Astrocyte of the cerebellum (primary cell): ENCODE results near the gene NES.
A peak's percentile ranks its signal among the peaks of the same experiment; 100 is the strongest.

Experiments used
- DNase-seq: peaks from one replicate; pipeline ENCODE4 v3.0.0-alpha.2; 2011; ENCODE audit warnings: low read depth
- H3K4me3 ChIP-seq: 2 replicates; pipeline ENCODE4 v1.5.1; 2011; ENCODE audit warnings: mild to moderate bottlenecking, low read depth, low read length, moderate library complexity
- in situ Hi-C: cut with HindIII; loops from 2 replicates; pipeline ENCODE4 v1.10.0; 2017; ENCODE audit warnings: low sequenced_read_pairs
- TF ChIP-seq, protein P1 (sequence below): IDR thresholded peaks from 2 replicates; pipeline ENCODE4 v1.5.1; 2012; ENCODE audit warnings: low read length, low read depth, moderate library complexity, mild to moderate bottlenecking; ENCODE audit errors: missing control alignments

The NES gene

GRCh38 chr1:156681196-156681960 lies 4.2 kb upstream of the NES start:
- H3K4me3 ChIP-seq = no peak overlapping the region
- in situ Hi-C loops = no loop called here
- DNase-seq = no peak
- TF ChIP-seq, protein P1, sequence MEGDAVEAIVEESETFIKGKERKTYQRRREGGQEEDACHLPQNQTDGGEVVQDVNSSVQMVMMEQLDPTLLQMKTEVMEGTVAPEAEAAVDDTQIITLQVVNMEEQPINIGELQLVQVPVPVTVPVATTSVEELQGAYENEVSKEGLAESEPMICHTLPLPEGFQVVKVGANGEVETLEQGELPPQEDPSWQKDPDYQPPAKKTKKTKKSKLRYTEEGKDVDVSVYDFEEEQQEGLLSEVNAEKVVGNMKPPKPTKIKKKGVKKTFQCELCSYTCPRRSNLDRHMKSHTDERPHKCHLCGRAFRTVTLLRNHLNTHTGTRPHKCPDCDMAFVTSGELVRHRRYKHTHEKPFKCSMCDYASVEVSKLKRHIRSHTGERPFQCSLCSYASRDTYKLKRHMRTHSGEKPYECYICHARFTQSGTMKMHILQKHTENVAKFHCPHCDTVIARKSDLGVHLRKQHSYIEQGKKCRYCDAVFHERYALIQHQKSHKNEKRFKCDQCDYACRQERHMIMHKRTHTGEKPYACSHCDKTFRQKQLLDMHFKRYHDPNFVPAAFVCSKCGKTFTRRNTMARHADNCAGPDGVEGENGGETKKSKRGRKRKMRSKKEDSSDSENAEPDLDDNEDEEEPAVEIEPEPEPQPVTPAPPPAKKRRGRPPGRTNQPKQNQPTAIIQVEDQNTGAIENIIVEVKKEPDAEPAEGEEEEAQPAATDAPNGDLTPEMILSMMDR = no peak

- DNase-seq = no peak
- no peak overlapping the region for H3K4me3 ChIP-seq
- TF ChIP-seq, protein P1 = no peak
- in situ Hi-C loops = no loop called here
These were observed 2.8 kb upstream of the NES start for GRCh38 chr1:156680056-156680455.

DNA sequence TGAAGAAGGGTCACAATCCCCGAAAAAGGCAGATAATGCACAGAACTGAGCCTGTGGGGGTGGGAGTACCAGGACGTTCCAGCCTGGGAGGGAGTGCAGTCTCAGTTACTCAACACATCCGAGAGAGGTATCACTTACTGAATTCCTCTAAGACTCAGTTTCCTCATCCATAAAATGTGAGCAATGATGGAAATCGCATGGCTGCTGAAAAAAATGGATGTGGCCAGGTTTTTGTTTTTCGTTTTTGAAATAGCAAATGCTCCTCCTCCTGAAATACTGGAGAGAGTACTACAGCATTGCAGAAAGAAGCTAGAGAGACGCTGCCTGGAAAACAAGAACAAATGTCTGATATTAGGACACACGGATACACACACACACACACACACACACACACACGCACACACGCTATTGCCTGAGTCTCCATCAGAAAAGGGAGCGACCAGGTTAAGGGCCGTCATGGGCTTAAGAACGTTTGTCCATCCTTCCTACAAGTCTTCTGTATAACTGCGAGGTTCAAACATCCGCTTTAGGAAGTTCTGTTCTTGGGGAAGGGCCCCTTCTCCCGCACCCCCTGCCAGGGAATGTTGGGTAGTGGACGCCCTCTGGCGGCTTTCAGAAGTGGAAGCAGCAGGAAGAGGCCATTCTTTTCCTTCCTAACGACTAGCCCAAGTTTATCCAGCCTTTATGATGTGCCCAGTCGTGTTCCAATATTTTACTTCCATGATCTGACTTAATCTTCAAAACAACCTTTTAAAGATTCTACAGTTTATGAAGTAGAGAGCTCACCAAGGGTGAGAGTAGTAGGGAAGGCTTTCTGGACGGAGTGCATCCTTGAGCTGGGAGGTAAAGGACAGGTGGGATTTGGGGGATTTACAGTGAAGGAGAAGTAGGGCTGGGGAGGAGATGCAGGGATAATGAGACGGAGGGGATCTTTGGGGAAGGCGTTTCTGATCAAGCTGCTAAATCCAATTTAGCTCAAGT lies 699 bp upstream of the NES start:
- TF ChIP-seq, protein P1 = peak; percentile 93
- no peak overlapping the region for H3K4me3 ChIP-seq
- DNase-seq = peak; percentile 55
- in situ Hi-C loops = no loop called here

- peak overlapping the region; percentile 30 for H3K4me3 ChIP-seq
- TF ChIP-seq, protein P1 = no peak
- no peak for DNase-seq
- in situ Hi-C loops = no loop called here
These were observed 940 bp downstream of the NES start for GRCh38 chr1:156676114-156676819.

DNA sequence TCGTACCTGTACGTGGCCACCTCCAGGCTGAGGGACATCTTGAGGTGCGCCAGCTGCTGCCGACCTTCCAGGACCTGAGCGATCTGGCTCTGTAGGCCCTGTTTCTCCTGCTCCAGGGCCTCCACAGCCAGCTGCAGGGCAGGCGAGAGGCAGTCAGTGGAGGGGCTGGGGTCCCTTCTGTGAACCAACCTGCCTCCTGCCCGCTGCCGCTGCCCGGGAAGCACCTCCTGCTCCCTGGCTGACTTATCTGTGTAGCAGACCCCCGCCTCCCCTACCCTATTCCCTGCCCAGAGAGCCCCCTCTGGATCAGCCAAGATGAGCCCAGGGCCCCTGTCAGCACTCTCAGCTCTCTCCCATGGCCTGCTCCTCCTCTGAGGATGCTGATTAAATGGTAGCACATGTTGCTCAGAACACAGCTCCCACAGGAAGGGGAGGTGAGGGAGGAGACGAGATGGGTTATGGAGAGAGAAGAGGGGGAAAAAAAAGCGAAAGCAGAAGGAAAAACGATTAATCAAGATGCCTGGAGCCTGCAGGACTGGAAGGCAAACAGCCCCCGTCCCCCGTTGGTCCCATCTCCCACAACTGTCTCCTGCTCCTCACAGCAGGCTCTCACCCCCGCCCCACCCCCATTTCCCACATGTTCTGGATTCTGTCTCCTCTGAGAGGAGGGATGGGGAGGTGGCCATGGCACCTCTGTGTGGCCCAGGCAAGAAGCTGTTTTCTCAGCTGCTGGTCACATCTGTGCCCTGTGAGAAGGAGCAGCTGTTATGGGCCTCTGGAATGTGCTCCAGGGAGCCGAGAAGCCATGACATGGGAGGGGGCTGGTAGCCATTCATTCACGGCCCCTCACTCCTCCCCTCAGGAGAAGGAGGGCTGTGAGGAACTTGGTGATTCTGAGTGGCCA lies 1.7 kb downstream of the NES start:
- H3K4me3 ChIP-seq = peak overlapping the region; percentile 30
- TF ChIP-seq, protein P1 = no peak
- in situ Hi-C loops = no loop called here
- no peak for DNase-seq
